Cardiac septum (tissue), 1 donor: ENCODE data around the gene GPATCH1. TPM values are rescaled to one million over a fixed set of nuclear protein-coding genes. Genes with fewer than 3 reads are reported as not detected.
"Not testable (repeated sequence)": the region's sequence is repeated elsewhere in the genome, so short reads cannot be mapped to it uniquely, and the experiment has no call there.

Source experiments
- DNase-seq: peaks from one replicate; pipeline ENCODE4 v3.0.0-alpha.2; 2020; ENCODE audit warnings: low spot score
- intact Hi-C: fragments of 100-400 bp; cut with DNase I; formaldehyde crosslinking; loops from one replicate; pipeline ENCODE4 v1.14.0; 2022
- total RNA-seq: library from RNA; stranded (reverse); fragmentation: NEBNext Ultra II Directional; extraction: Animal tissue kit (Norgen Biotek cat#: 25700); gene quantifications from one replicate; pipeline ENCODE4 v1.2.1, GENCODE V29; 2021
- donor health status: DM: no; HTN: no; CAD: no.

Gene GPATCH1
- total RNA-seq, 1 donor from 2014 or later: 5.2 TPM

GRCh38 chr19:33143897-33144405 is 63.0 kb downstream of the GPATCH1 start:
- intact Hi-C loops: loop anchor here (2.0 to 10.0 kb wide), 2 partner anchors 41 to 261 kb away; no protein-coding TSS in a partner anchor
- DNase-seq: peak; percentile 90

DNA sequence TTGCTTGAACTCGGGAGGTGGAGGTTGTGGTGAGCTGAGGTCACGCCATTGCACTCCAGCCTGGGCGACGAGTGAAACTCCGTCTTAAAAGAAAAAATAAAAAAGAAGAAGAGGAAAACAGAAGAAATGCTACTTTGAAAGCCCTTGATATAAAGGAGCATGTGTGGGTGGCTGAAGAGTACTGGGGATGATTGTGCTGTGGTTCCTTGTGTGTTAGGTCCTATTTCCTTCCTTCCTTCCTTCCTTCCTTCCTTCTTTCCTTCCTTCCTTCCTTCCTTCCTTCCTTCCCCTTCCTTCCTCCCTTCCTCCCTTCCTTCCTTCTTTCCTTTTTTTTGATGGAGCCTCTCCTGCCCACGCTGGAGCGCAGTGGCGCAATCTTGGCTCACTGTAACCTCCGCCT is 65.2 kb downstream of the GPATCH1 start:
- intact Hi-C loops: loop anchor here (10.0 kb wide), 1 partner anchor 259 kb away; no protein-coding TSS in a partner anchor
- no peak for DNase-seq

GRCh38 chr19:33147538-33147937 is 66.6 kb downstream of the GPATCH1 start:
- intact Hi-C loops: loop anchor here (10.0 kb wide), 1 partner anchor 257 kb away; no protein-coding TSS in a partner anchor
- DNase-seq: no peak

GRCh38 chr19:33150852-33151518 is 70.0 kb downstream of the GPATCH1 start:
- no peak for DNase-seq
- intact Hi-C loops: no loop called here

GRCh38 chr19:33152176-33152575 is 71.2 kb downstream of the GPATCH1 start:
- intact Hi-C loops: no loop called here
- DNase-seq: no peak

DNA sequence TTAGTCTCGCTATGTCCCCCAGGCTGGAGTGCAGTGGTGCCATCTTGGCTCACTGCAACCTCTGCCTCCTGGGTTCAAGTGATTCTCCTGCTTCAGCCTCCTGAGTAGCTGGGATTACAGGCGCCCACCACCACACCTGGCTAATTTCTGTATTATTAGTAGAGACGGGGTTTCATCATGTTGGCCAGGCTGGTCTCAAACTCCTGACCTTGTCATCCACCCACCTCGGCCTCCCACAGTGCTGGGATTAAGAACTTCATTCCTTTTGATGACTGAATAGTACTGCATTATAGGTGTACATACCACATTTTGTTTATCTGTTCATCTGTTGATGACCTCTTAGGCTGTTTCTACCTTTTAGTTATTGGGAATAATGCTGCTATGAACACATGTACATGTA is 71.6 kb downstream of the GPATCH1 start:
- DNase-seq, intact Hi-C loops: not testable (repeated sequence)

- DNase-seq, intact Hi-C loops: not testable (repeated sequence)
These were observed 73.3 kb downstream of the GPATCH1 start for GRCh38 chr19:33154313-33154712.

DNA sequence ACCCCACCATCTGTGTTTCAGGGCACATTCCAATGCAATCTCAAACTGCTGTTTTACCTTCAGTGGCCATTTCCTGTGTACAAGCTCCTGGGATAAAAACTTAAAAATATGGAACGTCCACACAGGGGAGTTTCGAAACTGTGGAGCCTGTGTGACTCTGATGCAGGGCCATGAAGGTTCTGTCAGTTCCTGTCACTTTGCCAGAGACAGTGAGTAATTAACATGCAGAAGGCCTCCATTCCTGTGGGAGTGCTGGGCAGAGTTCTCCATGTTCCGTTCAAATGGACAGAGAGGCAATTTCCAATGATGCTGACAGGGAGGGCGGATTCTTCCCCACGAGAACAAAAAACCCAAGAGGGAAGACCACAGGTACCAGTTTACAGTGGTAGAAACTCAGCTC is 75.4 kb downstream of the GPATCH1 start:
- no peak for DNase-seq
- intact Hi-C loops: no loop called here

DNA sequence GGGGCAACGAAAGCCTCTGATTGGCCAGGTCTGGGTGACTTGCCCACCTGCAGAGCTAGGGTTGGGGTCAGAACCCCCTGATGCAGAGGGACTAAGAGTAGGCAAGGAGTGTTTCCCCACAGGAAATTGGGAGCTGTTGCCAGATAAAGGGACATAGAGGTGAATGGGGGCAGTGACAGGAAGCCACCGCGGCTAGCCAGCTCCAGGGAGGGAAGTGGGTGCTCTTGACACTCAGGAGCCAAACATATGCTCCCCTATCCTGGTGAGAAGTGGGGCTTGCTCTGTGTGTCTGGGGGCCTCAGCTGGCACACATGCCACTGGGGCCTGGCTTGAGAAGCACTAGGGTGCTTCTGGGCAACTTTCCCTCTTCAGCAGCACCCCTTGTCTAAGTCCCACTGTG is 76.9 kb downstream of the GPATCH1 start:
- intact Hi-C loops: no loop called here
- no peak for DNase-seq

- no peak for DNase-seq
- intact Hi-C loops: no loop called here
These were observed 77.4 kb downstream of the GPATCH1 start for GRCh38 chr19:33158365-33158764.

DNA sequence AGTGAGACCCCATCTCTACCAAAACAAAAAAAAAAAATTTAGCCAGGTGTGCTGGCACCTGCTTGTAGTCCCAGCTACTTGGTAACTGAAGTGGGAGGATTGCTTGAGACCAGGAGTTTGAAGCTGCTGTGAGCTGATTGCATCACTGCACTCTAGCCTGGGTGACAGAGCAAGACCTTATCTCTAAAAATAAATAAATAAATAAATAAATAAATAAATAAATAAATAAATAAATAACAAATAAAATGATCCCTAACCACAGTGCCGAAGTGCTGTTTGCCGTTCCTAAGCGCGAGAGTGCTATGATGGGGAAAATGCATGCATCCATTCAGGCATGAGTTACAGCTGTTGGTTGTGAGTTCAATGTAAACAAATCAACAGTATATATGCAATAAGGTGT is 78.2 kb downstream of the GPATCH1 start:
- intact Hi-C loops: no loop called here
- DNase-seq: no peak

- no peak for DNase-seq
- intact Hi-C loops: no loop called here
These were observed 78.9 kb downstream of the GPATCH1 start for GRCh38 chr19:33159893-33160292.

GRCh38 chr19:33161201-33161600 is 80.2 kb downstream of the GPATCH1 start:
- intact Hi-C loops: no loop called here
- DNase-seq: no peak

- intact Hi-C loops: no loop called here
These were observed 82.5 kb downstream of the GPATCH1 start for GRCh38 chr19:33163481-33163880.

GRCh38 chr19:33166037-33166436 is 85.1 kb downstream of the GPATCH1 start:
- DNase-seq, intact Hi-C loops: not testable (repeated sequence)

More at GRCh38 chr19:33163481-33163880, 82.5 kb downstream of the GPATCH1 start:
- no peak for DNase-seq

DNA sequence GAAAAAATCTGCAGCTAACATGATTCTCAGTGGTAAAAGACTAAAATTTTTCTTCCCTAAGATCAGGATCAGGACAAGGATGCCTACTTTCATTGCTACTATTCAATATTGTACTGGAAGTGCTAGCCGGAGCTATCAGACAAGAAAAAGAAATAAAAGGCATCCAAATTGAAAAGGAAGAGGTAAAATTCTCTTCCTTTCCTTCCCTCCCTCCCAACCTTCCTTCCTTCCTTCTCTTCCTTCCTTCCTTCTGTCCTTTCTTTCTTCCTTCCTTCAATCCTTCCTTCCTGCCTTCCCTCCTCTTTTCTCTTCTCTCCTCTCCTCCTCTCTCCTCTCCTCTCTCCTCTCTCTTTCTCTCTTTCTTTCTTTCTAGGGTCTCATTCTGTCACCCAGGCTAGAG is 86.5 kb downstream of the GPATCH1 start:
- intact Hi-C loops: no loop called here
- DNase-seq: no peak

GRCh38 chr19:33168528-33168927 is 87.5 kb downstream of the GPATCH1 start:
- DNase-seq: no peak

DNA sequence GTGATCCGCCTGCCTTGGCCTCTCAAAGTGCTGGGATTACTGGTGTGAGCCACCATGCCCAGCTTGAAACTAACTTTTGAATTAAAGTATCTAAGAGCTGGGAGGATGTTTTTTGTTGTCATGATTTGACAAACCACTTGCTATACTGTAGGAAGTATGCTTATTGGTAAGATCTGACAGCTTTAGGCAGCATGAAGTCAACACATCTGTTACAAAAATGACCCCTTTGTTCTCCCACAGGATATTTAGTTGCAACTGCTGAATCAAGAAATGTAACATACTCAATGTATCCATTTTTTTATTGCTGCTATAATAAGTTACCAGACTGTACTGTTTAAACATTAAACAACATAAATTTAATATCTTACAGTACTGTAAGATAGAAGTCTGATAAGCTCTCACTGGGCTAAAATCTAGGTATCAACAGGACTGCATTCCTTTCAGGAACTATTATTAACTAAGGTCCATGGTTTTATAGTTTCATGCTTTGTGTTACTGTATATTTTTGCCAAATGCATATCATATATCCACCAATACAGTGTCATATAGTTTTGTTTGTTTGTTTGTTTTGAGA is 90.3 kb downstream of the GPATCH1 start:
- no peak for DNase-seq
- intact Hi-C loops: loop anchor here (10.0 kb wide), 1 partner anchor 197 kb away; the partner anchor contains the start of genes CEP89 and FAAP24

More at GRCh38 chr19:33168528-33168927, 87.5 kb downstream of the GPATCH1 start:
- intact Hi-C loops: no loop called here

GRCh38 chr19:33171916-33172359 is 91.0 kb downstream of the GPATCH1 start:
- intact Hi-C loops: loop anchor here (10.0 kb wide), 1 partner anchor 197 kb away; the partner anchor contains the start of genes CEP89 and FAAP24
- DNase-seq: peak; percentile 22

DNA sequence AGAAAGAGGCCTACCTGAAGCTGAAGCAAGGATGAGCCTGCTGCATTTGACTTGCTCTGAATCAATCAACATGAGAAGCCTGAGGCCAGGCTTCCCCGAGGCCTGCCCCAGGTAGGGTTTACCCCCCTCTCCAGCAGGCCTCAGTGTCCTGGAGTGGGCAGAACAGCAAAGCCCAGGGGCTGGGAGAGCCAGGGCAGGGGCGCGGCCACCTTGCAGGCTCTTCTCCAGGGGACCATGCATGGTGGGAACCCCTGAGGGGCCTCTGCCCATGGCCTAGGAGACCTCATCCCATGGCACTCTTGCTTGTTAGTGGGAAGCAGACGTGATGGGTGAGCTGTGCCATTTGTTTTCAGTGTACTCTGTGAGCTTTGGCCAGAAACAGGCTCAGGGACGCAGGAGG is 93.2 kb downstream of the GPATCH1 start:
- intact Hi-C loops: loop anchor here (10.0 kb wide), 1 partner anchor 199 kb away; the partner anchor contains the start of genes CEP89 and FAAP24

More for the DNA sequence above, 93.2 kb downstream of the GPATCH1 start:
- DNase-seq: peak; percentile 9
